Calu3 (cell line): ENCODE data around the gene CHPF. TPM values are rescaled to one million over a fixed set of nuclear protein-coding genes. Genes with fewer than 3 reads are reported as not detected.

ENCODE experiments used
- BruUV-seq: library from RNA; stranded (reverse); fragments of 400-500 nt; replicated peaks from 2 replicates; lab custom pipeline; 2021; lab: Mats Ljungman, UMichigan
- CTCF ChIA-PET: fragments of 300-600 bp; sonication (Branson Sonifier 250); formaldehyde crosslinking; loops from one replicate; lab custom pipeline; 2022; ENCODE audit warnings: antibody characterized with exemption; lab: Charles Lee
- DNase-seq: peaks from one replicate; pipeline ENCODE4 v3.0.0; 2022
- H3K27ac Mint-ChIP-seq: one replicate; pipeline ENCODE4 v1.8.0; 2022; ENCODE audit warnings: mixed read lengths; ENCODE audit not compliant: unreplicated experiment
- H3K27me3 Mint-ChIP-seq: one replicate; pipeline ENCODE4 v1.8.0; 2022; ENCODE audit warnings: mixed read lengths; ENCODE audit not compliant: unreplicated experiment
- H3K36me3 Mint-ChIP-seq: one replicate; pipeline ENCODE4 v1.8.0; 2022; ENCODE audit warnings: mild to moderate bottlenecking, moderate library complexity, mixed read lengths; ENCODE audit not compliant: insufficient read depth, unreplicated experiment
- H3K4me1 Mint-ChIP-seq: one replicate; pipeline ENCODE4 v1.8.0; 2022; ENCODE audit warnings: mild to moderate bottlenecking, low read depth, mixed read lengths; ENCODE audit not compliant: unreplicated experiment
- H3K4me3 Mint-ChIP-seq: one replicate; pipeline ENCODE4 v1.8.0; 2022; ENCODE audit warnings: mild to moderate bottlenecking, low read depth, moderate library complexity, mixed read lengths; ENCODE audit not compliant: unreplicated experiment
- H3K9me3 Mint-ChIP-seq: one replicate; pipeline ENCODE4 v1.8.0; 2022; ENCODE audit warnings: low read depth, mixed read lengths; ENCODE audit not compliant: unreplicated experiment
- CTCF ChIP-seq: fragments of 200-600 bp; IDR thresholded peaks from one replicate; pipeline ENCODE4 v1.8.0; 2022; ENCODE audit warnings: antibody characterized with exemption; ENCODE audit not compliant: unreplicated experiment
- intact Hi-C: fragments of 100-400 bp; cut with micrococcal nuclease; formaldehyde crosslinking; loops from one replicate; pipeline ENCODE4 v1.10.0; 2022; ENCODE audit not compliant: unreplicated experiment
- total RNA-seq: library from RNA; stranded (reverse); gene quantifications from 2 replicates; pipeline ENCODE4 v1.2.3, GENCODE V29; 2022

The CHPF gene
- total RNA-seq, 1 experiment from 2014 or later, result 141 TPM

GRCh38 chr2:219515874-219516629 lies 27.6 kb downstream of the CHPF start:
- Mint-ChIP-seq H3K4me3 (no peak overlapping the region), H3K4me1 (peaks cover 19% of the 10 kb centered on the region), H3K27me3 (peaks cover 100% of the 10 kb centered on the region), H3K27ac (no peak overlapping the region), H3K9me3 (no peaks in the 10 kb centered on the region), H3K36me3 (peaks cover 10% of the 10 kb centered on the region)
- no peak for TF ChIP-seq CTCF
- intact Hi-C loops, result no loop called here
- CTCF ChIA-PET, result interaction anchor here (1.9 kb wide), 1 partner anchor 21 kb away, joined by 5 read pairs; a partner anchor contains a TSS
- BruUV-seq, result no TSS peak
- no peak for DNase-seq

- no TSS peak for BruUV-seq
- Mint-ChIP-seq H3K36me3 (peaks cover 22% of the 10 kb centered on the region), H3K4me1 (peaks cover 26% of the 10 kb centered on the region), H3K27me3 (peaks cover 100% of the 10 kb centered on the region), H3K9me3 (no peaks in the 10 kb centered on the region), H3K4me3 (no peak overlapping the region), H3K27ac (no peak overlapping the region)
- intact Hi-C loops, result no loop called here
- TF ChIP-seq CTCF, result no peak
- DNase-seq, result no peak
- CTCF ChIA-PET, result interaction anchor here (0.5 to 1.9 kb wide), 3 partner anchors 15 to 54 kb away, joined by 3 to 5 read pairs (median 3); a partner anchor contains a TSS
These were observed 28.8 kb downstream of the CHPF start for GRCh38 chr2:219514836-219515235.

- no peak for TF ChIP-seq CTCF
- no peak within 1 kb of the TSS for H3K27ac Mint-ChIP-seq
- BruUV-seq, result no TSS peak
- DNase-seq, result no peak
- intact Hi-C loops, result no loop called here
- H3K9me3 Mint-ChIP-seq, result no peaks in the 10 kb centered on the region
- CTCF ChIA-PET, result interaction anchor here (0.5 to 1.9 kb wide), 4 partner anchors 15 to 53 kb away, joined by 3 to 5 read pairs (median 4); a partner anchor contains a TSS
- peaks cover 28% of the 10 kb centered on the region for H3K36me3 Mint-ChIP-seq
- H3K27me3 Mint-ChIP-seq, result peaks cover 100% of the 10 kb centered on the region
- peak within 1 kb of the TSS; percentile 56 for H3K4me3 Mint-ChIP-seq
- H3K4me1 Mint-ChIP-seq, result peaks cover 29% of the 10 kb centered on the region
These were observed 29.3 kb downstream of the CHPF start, which contains the start of gene ASIC4 for GRCh38 chr2:219514196-219514761. Gene ASIC4 (plus strand): TSS chr2:219514482. CDS start chr2:219514725, 243 bp downstream.

GRCh38 chr2:219513787-219514186 lies 29.8 kb downstream of the CHPF start:
- Mint-ChIP-seq H3K9me3 (no peaks in the 10 kb centered on the region), H3K27me3 (peaks cover 98% of the 10 kb centered on the region), H3K36me3 (peaks cover 29% of the 10 kb centered on the region), H3K4me1 (peaks cover 29% of the 10 kb centered on the region), H3K4me3 (peak overlapping the region; percentile 56), H3K27ac (no peak overlapping the region)
- CTCF ChIA-PET, result interaction anchor here (1.0 to 1.4 kb wide), 3 partner anchors 15 to 18 kb away, joined by 3 to 4 read pairs (median 3); partner anchors contain the start of gene GMPPA
- intact Hi-C loops, result no loop called here
- BruUV-seq, result no TSS peak
- TF ChIP-seq CTCF, result no peak
- no peak for DNase-seq
